GM12872 (cell line): Measurements from ENCODE around the gene PI4KA.

Source experiments
- CTCF ChIP-seq: IDR thresholded peaks from 3 replicates; pipeline ENCODE4 v1.5.1; 2011; ENCODE audit warnings: low read depth, mild to moderate bottlenecking, low read length, moderate library complexity; ENCODE audit not compliant: insufficient read depth

Gene PI4KA

GRCh38 chr22:20659920-20660319 lies 198.7 kb downstream of the PI4KA start:
- no peak for TF ChIP-seq CTCF

- no peak for TF ChIP-seq CTCF
Measured at GRCh38 chr22:20659258-20659657, 199.4 kb downstream of the PI4KA start.

DNA sequence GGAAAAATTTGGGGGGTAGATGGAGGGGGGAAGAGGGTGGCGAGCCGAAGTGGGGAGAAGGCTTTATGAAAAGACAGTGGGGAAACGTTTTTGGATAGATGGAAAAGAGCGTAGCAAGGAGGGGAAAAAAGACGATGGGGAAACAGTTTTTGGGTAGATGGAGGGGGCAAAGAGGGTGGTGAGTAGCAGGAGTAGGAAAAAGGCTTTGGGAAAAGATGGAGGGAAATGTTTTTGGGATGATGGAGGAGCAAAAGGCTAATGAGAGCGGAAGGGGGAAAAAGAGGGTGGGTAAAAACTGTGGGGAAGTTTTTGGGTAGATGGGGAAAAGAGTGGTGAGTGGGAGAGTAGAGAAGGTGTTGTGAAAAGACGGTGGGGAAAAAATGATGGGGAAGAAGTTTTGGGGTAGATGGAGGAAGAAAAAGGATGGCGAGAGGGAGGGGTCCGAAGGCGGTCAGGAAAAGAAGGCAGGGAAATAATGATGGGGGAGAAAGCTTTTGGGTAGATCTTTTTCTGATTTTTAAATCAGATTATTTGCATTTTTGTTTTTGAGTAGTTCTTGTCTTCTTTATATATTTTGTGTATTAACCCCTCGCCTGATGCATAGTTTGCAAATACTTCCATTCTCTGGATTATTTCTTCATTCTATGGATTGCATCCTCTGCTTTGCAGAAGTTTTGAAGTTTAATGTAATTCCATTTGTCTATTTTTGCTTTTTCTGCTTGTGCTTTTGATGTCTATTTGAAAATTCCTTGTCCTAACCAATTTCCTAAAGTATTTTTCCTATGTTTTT lies 200.0 kb downstream of the PI4KA start:
- no peak for TF ChIP-seq CTCF

DNA sequence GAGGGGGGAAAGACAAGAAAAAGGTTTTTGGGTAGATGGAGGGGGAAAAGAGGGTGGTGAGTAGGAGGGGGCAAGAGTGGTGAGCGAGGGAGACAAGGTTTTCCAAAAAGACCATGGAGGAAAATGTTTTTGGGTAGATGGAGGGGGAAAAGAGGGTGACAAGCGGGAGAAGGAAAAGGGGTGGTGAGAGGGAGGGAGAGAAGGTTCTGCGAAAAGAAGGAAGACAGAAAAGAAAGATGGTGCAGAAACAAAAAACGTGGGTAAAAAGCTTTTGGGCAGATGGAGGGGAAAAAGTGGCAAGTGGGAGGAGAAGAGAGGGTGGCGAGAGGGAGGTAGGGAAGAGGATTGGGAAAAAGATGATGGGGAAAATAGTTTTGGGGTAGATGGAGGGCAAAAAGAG lies 200.6 kb downstream of the PI4KA start:
- no peak for TF ChIP-seq CTCF
